Stomach (tissue), 4 donors: ENCODE data around the gene RAB43.
"Not testable (repeated sequence)": the region's sequence is repeated elsewhere in the genome, so short reads cannot be mapped to it uniquely, and the experiment has no call there.

Source experiments
- CTCF ChIP-seq, 7 experiments: fragments of 450-650 bp in 4 of 7; fragments of 200-600 bp in 3 of 7; sonication (generic) in 3 of 7; IDR thresholded peaks; one replicate each; pipeline ENCODE4 v1.5.1; 2016 to 2019; ENCODE audit warnings: antibody characterized with exemption in 7 of 7, control low read depth in 2 of 7, mild to moderate bottlenecking in 1 of 7
- POLR2AphosphoS5 ChIP-seq, 3 donors: sonication (generic); formaldehyde crosslinking; IDR thresholded peaks; one replicate each; pipeline ENCODE4 v1.6.1; 2016; ENCODE audit warnings: antibody characterized with exemption in 3 of 3

- TF ChIP-seq CTCF, POLR2AphosphoS5 (IDR thresholded peaks at IDR 0.05): not testable (repeated sequence)
These were observed 14.7 kb upstream of the RAB43 start for GRCh38 chr3:129136275-129136674.
